Calu3 (cell line): ENCODE results near the gene PAF1. TPM values are rescaled to one million over a fixed set of nuclear protein-coding genes. Genes with fewer than 3 reads are reported as not detected.

Experiments used
- BruUV-seq: library from RNA; stranded (reverse); fragments of 400-500 nt; replicated peaks from 2 replicates; lab custom pipeline; 2021; lab: Mats Ljungman, UMichigan
- CTCF ChIA-PET: fragments of 300-600 bp; sonication (Branson Sonifier 250); formaldehyde crosslinking; loops from one replicate; lab custom pipeline; 2022; ENCODE audit warnings: antibody characterized with exemption; lab: Charles Lee
- DNase-seq: peaks from one replicate; pipeline ENCODE4 v3.0.0; 2022
- H3K27ac Mint-ChIP-seq: one replicate; pipeline ENCODE4 v1.8.0; 2022; ENCODE audit warnings: mixed read lengths; ENCODE audit not compliant: unreplicated experiment
- H3K27me3 Mint-ChIP-seq: one replicate; pipeline ENCODE4 v1.8.0; 2022; ENCODE audit warnings: mixed read lengths; ENCODE audit not compliant: unreplicated experiment
- H3K36me3 Mint-ChIP-seq: one replicate; pipeline ENCODE4 v1.8.0; 2022; ENCODE audit warnings: mild to moderate bottlenecking, moderate library complexity, mixed read lengths; ENCODE audit not compliant: insufficient read depth, unreplicated experiment
- H3K4me1 Mint-ChIP-seq: one replicate; pipeline ENCODE4 v1.8.0; 2022; ENCODE audit warnings: mild to moderate bottlenecking, low read depth, mixed read lengths; ENCODE audit not compliant: unreplicated experiment
- H3K4me3 Mint-ChIP-seq: one replicate; pipeline ENCODE4 v1.8.0; 2022; ENCODE audit warnings: mild to moderate bottlenecking, low read depth, moderate library complexity, mixed read lengths; ENCODE audit not compliant: unreplicated experiment
- H3K9me3 Mint-ChIP-seq: one replicate; pipeline ENCODE4 v1.8.0; 2022; ENCODE audit warnings: low read depth, mixed read lengths; ENCODE audit not compliant: unreplicated experiment
- CTCF ChIP-seq: fragments of 200-600 bp; IDR thresholded peaks from one replicate; pipeline ENCODE4 v1.8.0; 2022; ENCODE audit warnings: antibody characterized with exemption; ENCODE audit not compliant: unreplicated experiment
- intact Hi-C: fragments of 100-400 bp; cut with micrococcal nuclease; formaldehyde crosslinking; loops from one replicate; pipeline ENCODE4 v1.10.0; 2022; ENCODE audit not compliant: unreplicated experiment
- total RNA-seq: library from RNA; stranded (reverse); gene quantifications from 2 replicates; pipeline ENCODE4 v1.2.3, GENCODE V29; 2022

PAF1 gene
- total RNA-seq, 1 experiment from 2014 or later, result 64.3 TPM

DNA sequence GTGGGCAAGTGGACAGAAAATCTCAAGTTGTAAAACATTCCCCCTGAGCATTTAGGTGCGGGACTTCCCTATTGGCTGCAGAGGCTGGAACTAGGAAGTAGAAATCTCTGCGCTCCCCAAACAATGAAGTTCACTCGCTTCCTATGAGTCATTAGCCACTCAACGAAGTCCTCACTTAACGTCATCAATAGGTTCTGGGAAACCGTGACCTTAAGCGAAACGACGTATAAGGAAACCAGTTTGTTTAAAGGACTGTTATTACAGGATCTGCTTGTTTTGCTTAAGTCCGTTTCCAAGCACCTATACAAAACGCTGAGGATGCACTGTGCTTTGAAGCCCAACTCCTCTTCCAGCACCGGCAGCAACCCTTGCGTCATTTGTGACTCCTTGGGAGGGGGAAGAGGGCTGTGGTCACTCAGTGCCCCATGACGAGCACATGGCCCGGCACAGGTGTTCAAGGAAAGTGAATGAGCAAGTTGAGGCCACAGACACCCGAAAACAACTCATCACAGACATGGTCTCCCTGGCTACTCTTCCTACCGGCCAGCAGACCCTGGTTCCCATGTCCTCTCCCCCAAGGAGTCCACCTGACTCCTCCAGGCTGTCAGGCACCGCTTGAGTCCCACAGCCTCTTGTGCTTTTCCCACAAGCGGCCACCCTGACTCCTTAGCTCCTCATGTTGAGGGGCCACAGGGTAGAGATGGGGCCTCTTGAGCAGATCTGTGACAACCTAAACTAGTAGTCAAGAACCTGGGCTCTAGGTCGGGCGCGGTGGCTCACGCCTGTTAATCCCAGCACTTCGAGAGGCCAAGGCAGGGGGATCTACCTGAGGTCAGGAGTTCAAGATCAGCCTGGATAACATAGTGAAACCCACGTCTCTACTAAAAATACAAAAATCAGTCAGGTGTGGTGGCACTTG is 40.0 kb upstream of the PAF1 start:
- Mint-ChIP-seq H3K4me1 (peaks cover 24% of the 10 kb centered on the region), H3K36me3 (peaks cover 79% of the 10 kb centered on the region), H3K27ac (peak overlapping the region; percentile 96), H3K9me3 (no peaks in the 10 kb centered on the region), H3K27me3 (no peaks in the 10 kb centered on the region), H3K4me3 (peak overlapping the region; percentile 43)
- no peak for TF ChIP-seq CTCF
- intact Hi-C loops, result loop anchor here (1.0 to 2.0 kb wide), 2 partner anchors 18 to 40 kb away; partner anchors contain the start of genes MED29, PAF1 and PLEKHG2
- peak; percentile 87 for DNase-seq
- CTCF ChIA-PET, result no interaction called here
- BruUV-seq, result TSS peak; percentile 84

- H3K4me3 Mint-ChIP-seq, result no peak overlapping the region
- peaks cover 64% of the 10 kb centered on the region for H3K36me3 Mint-ChIP-seq
- H3K4me1 Mint-ChIP-seq, result peaks cover 13% of the 10 kb centered on the region
- BruUV-seq, result no TSS peak
- no peak for TF ChIP-seq CTCF
- intact Hi-C loops, result no loop called here
- H3K9me3 Mint-ChIP-seq, result no peaks in the 10 kb centered on the region
- no peak for DNase-seq
- CTCF ChIA-PET, result interaction anchor here (0.6 kb wide), 1 partner anchor 160 kb away, joined by 3 read pairs; no protein-coding TSS in a partner anchor
- no peak overlapping the region for H3K27ac Mint-ChIP-seq
- no peaks in the 10 kb centered on the region for H3K27me3 Mint-ChIP-seq
These were observed 37.6 kb upstream of the PAF1 start for GRCh38 chr19:39428283-39429112.

- Mint-ChIP-seq H3K27me3 (no peaks in the 10 kb centered on the region), H3K36me3 (peaks cover 59% of the 10 kb centered on the region), H3K4me3 (no peak overlapping the region), H3K4me1 (peaks cover 9% of the 10 kb centered on the region), H3K27ac (no peak overlapping the region), H3K9me3 (no peaks in the 10 kb centered on the region)
- intact Hi-C loops, result no loop called here
- no peak for TF ChIP-seq CTCF
- no TSS peak for BruUV-seq
- DNase-seq, result no peak
- CTCF ChIA-PET, result interaction anchor here (0.7 kb wide), 2 partner anchors 10 to 1162 kb away, joined by 3 to 4 read pairs; no protein-coding TSS in a partner anchor
These were observed 36.8 kb upstream of the PAF1 start for GRCh38 chr19:39427707-39428106.

DNA sequence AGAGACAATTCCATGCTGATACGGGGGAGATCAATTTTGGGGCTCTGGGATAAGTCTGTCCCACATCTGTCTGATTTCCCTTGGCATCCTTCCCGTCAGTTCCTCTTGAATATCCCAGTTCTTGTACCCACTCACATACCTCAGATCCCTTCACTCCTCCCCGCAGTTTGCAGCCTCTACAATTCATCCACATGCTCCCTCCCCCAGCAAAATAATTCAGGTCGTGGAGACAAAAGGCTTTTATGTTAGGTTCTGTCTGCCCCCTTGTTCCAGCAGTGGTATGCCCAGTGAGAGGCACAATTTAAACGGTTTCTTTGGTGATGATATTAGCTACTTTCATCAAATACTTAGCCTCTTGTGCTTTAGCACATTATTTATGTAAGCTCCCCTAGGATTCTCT is 35.3 kb upstream of the PAF1 start:
- no peak for DNase-seq
- intact Hi-C loops, result no loop called here
- peaks cover 9% of the 10 kb centered on the region for H3K4me1 Mint-ChIP-seq
- H3K9me3 Mint-ChIP-seq, result no peaks in the 10 kb centered on the region
- no TSS peak for BruUV-seq
- no peaks in the 10 kb centered on the region for H3K27me3 Mint-ChIP-seq
- peaks cover 52% of the 10 kb centered on the region for H3K36me3 Mint-ChIP-seq
- TF ChIP-seq CTCF, result no peak
- no peak overlapping the region for H3K4me3 Mint-ChIP-seq
- peak overlapping the region; percentile 3 for H3K27ac Mint-ChIP-seq
- CTCF ChIA-PET, result interaction anchor here (1.8 kb wide), 1 partner anchor 12 kb away, joined by 4 read pairs; no protein-coding TSS in a partner anchor
